ENCODE results near the gene KRT26.
"Not testable (repeated sequence)": the region's sequence is repeated elsewhere in the genome, so short reads cannot be mapped to it uniquely, and the experiment has no call there.

DNA sequence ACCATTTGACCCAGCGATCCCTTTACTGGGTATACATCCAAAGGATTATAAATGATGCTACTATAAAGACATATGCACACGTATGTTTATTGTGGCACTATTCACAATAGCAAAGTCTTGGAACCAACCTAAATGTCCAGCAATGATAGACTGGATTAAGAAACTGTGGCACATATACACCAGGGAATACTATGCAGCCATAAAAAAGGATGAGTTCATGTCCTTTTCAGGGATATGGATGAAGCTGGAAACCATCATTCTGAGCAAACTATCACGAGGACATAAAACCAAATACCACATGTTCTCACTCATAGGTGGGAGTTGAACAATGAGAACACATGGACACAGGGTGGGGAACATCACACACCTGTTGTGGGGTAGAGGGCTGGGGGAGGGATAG lies 42.7 kb upstream of the KRT26 start:
- TF ChIP-seq, protein P1, sequence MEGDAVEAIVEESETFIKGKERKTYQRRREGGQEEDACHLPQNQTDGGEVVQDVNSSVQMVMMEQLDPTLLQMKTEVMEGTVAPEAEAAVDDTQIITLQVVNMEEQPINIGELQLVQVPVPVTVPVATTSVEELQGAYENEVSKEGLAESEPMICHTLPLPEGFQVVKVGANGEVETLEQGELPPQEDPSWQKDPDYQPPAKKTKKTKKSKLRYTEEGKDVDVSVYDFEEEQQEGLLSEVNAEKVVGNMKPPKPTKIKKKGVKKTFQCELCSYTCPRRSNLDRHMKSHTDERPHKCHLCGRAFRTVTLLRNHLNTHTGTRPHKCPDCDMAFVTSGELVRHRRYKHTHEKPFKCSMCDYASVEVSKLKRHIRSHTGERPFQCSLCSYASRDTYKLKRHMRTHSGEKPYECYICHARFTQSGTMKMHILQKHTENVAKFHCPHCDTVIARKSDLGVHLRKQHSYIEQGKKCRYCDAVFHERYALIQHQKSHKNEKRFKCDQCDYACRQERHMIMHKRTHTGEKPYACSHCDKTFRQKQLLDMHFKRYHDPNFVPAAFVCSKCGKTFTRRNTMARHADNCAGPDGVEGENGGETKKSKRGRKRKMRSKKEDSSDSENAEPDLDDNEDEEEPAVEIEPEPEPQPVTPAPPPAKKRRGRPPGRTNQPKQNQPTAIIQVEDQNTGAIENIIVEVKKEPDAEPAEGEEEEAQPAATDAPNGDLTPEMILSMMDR (IDR thresholded peaks at IDR 0.05) = not testable (repeated sequence)
- TF ChIP-seq POLR2A (IDR thresholded peaks at IDR 0.05) = not testable (repeated sequence)

Data from lower leg skin (tissue), 3 donors.